Non-pigmented ciliary epithelial cell (primary cell): ENCODE results near the gene VPS35.

Source experiments
- DNase-seq: peaks from one replicate; pipeline ENCODE4 v3.0.0-alpha.2; 2010; ENCODE audit warnings: low read depth

VPS35 gene

DNA sequence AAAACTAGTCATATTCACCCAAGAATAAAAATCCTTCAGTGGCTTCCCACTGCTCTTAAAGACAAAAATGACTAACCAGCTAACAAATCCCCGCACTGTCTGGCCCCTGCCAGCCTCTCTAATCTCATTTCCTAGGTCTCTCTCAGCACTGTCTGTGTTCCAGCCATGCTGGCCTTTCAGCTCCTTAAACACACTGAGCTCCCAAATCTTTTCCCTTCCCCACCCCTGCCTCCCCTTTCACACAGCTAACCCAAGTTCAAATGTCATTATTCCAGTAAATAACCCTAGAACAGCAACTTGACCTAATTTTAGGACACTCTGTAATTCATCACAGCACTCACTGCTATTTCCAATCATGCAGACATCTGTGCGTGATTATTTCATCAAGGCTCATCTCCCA is 75.6 kb downstream of the VPS35 start:
- no peak for DNase-seq

DNA sequence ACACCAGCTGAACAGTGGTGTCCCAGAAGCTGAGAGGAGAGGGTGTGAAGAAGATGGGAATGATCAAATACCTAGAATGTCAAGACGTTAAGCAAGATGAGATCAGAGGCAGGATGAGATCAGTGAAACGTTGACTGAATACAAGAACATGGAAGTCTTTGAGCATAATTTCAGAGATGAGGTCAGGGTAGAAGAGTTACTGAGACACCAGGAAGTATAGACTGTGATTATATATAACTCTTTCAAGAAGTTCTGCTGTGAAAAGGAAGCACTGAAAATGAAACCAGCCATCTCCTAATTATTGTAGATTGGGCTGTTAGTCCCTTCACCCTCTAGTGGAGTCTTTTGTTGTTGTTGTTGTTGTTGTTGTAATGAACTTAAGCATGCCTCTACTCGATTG is 76.9 kb downstream of the VPS35 start:
- no peak for DNase-seq

DNA sequence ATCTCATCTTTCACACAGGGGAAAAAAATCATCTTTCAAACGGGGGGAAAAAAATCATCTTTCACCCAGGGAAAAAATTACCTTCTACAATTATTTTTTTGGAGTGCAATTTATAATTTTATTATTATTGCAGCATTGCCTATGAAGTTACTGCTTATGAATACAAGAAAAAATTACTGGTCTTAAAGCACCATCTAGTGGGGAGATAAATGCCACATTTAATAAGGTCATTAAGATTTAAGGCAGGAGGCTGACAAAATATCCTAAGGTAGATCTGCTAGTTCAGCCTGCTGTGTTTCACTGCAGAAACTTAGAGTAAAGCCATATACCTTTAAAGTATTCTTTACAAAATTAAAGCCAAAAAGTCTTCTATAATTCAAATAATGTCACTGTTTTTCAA is 81.4 kb downstream of the VPS35 start:
- peak; percentile 32 for DNase-seq

GRCh38 chr16:46606231-46606630 is 82.7 kb downstream of the VPS35 start:
- no peak for DNase-seq
